AG09309 (cell line): ENCODE data around the gene AOPEP.

Experiments used
- DNase-seq: peaks from one replicate; pipeline ENCODE4 v3.0.0-alpha.2; 2010; ENCODE audit warnings: low read depth
- H3K4me3 ChIP-seq: 2 replicates; pipeline ENCODE4 v1.5.1; 2011; ENCODE audit warnings: mild to moderate bottlenecking, low read depth, low read length, moderate library complexity; ENCODE audit not compliant: control insufficient read depth
- TF ChIP-seq, protein P1 (sequence below): IDR thresholded peaks from 2 replicates; pipeline ENCODE4 v1.5.1; 2011; ENCODE audit warnings: mild to moderate bottlenecking, low read depth, low read length, inconsistent platforms; ENCODE audit not compliant: insufficient read depth, control insufficient read depth; ENCODE audit errors: missing control alignments

Gene AOPEP

DNA sequence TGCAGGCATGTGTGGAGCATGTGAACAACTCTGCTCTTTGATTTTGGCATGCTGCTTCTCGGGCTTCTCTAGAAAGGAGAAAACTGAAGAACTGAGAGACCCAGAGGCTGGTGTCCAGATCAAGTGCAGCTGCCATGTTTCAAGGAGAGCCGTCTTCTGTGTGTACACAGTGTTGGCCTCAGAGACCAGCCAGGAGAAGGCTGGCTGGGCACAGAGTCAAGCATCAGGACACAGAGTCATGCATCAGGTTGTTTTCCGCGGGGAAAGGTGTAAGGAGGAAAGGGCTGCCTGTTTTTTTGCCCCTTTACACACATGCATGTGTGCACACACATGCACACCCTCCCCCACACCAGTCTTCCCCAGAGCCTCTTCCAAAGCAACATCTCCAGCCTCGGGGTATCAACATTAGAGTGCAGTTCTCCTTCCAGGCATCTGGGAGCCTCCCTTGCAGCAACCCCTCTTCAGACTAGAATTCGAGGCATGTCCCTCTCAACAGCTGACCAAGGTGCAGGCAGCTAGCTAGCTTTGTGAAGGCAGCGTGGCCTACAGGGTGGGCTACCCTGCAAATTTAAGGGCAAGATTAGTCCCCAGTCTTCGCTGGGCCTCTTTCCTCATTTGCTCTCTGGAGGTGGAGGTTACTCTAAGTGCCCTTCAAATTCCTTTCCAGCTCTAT lies 180.9 kb downstream of the AOPEP start:
- no peak for DNase-seq
- no peak overlapping the region for H3K4me3 ChIP-seq
- TF ChIP-seq, protein P1, sequence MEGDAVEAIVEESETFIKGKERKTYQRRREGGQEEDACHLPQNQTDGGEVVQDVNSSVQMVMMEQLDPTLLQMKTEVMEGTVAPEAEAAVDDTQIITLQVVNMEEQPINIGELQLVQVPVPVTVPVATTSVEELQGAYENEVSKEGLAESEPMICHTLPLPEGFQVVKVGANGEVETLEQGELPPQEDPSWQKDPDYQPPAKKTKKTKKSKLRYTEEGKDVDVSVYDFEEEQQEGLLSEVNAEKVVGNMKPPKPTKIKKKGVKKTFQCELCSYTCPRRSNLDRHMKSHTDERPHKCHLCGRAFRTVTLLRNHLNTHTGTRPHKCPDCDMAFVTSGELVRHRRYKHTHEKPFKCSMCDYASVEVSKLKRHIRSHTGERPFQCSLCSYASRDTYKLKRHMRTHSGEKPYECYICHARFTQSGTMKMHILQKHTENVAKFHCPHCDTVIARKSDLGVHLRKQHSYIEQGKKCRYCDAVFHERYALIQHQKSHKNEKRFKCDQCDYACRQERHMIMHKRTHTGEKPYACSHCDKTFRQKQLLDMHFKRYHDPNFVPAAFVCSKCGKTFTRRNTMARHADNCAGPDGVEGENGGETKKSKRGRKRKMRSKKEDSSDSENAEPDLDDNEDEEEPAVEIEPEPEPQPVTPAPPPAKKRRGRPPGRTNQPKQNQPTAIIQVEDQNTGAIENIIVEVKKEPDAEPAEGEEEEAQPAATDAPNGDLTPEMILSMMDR, result no peak

DNA sequence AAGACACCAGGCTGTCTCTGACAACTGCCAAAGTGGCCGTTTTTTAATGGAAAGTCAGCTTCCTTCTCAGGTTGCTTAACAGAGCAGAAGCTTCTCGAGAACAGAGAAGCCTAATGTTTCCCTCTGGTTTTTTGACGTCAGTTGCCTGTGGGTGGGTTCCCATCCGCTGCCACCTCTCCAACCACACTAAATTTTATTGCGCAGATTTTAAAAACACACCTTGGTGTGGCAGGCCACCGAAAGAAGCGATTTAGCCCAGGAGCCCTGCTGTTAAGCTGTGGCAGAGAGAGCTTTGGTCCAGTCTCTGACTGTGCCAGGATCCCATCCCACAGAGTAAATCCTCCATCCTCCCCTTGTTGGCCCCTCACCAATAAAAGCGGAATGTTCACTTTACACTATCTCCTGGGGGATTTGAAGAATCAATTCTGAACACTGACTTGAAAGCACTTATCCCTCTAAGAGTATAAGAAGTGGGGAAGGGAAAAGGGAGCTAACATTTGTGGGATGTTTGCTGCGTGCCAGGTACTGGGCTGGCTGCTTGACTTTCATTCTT lies 181.6 kb downstream of the AOPEP start:
- DNase-seq, result no peak
- TF ChIP-seq, protein P1, result no peak
- H3K4me3 ChIP-seq, result no peak overlapping the region

DNA sequence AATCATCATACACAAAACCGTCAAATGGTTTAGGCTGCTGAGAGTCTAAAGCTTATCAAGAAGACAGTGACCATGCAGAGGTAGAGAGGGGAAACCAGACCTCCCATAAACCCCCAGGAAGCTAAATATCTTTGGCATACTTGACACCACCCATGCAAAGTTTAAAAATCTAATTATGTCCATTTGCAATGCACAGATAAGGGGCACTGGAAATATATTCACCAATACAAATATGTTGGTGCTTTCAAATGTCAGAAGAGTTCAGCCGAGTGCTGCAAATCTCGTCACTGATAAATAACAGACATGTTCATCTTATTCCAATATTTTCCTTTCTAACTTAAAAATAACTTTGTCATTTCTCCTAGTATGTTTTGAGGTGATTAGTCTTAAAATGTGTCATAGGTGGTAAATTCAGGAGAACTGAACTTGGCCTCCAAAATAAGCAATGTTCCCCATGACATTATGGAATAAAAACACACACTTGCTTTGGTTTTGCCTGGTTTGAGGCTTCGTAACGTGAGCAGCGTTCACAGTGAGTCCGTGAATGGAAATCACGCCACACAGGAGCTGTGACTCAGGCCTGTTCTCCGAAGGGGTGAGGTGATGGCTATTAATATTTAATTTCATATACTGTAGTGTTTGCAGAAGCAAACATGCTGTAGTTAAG lies 182.2 kb downstream of the AOPEP start:
- no peak for DNase-seq
- no peak overlapping the region for H3K4me3 ChIP-seq
- TF ChIP-seq, protein P1, result no peak

DNA sequence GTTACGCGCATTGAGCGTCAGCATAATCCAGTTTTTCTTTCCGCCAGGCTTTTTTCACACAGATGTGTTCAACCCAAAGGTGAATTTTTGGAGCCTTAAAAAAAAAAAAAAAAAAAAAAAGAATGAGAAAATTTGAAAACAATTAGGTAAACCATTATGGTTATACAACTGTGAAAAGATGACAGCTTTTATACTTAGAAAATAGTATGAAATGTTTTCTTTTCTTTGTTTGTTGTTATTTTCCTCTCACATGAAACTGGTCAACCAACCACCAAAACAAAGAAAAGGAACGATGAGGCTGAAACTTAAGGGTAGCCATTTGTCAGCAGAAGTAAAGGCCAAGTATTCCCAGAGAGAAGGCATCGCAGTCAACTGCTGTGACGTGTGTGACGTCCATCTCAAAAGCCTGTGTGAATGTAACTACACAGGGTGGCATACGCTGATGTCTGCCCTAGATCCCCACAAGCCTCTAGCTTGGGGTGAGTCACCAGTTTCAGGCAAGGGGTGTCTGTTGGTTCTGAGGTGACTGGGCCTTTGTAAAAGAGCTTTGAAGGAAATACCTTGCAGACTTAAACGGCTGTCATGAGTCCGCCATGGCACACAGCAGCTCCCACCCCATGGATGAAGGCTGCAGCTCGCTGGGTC lies 182.9 kb downstream of the AOPEP start:
- DNase-seq, result no peak
- no peak overlapping the region for H3K4me3 ChIP-seq
- TF ChIP-seq, protein P1, result no peak

DNA sequence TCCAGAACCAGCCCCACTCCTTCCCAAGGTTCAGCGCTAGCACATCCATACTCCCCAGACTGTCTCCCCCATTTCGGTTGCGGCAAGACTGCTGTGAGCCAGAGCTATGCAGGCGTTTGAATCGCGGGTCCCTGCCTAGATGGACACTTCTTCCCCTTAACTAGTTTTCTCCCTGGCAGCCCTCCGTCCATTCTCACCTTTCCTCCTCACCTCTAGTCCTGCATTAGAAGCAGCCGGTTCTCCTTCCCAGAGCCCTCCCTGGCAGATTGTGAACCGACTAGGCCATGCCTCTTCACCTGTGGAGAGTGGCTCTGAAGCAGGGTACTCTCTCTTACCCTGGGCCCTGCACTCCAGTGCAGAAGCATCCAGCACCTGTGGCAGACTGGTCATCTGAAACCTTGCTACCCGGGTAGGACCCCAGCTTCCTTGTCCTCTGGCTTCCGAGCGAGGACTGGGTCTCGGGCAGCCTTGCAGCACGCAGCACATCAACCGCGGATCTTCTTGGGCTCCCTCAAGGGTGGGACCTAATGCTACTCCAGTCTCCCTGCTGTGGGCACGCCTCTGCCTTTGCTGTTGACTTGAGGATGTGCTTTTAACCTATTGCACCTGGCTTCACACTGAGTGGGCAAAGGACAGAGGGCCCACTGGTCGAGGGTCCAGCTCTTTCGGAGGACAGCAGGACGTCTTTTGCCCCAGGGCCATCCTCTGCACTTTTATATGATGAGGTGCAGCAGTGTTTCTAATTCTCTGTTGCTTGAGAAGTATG lies 183.6 kb downstream of the AOPEP start:
- H3K4me3 ChIP-seq, result no peak overlapping the region
- no peak for DNase-seq
- TF ChIP-seq, protein P1, result no peak

DNA sequence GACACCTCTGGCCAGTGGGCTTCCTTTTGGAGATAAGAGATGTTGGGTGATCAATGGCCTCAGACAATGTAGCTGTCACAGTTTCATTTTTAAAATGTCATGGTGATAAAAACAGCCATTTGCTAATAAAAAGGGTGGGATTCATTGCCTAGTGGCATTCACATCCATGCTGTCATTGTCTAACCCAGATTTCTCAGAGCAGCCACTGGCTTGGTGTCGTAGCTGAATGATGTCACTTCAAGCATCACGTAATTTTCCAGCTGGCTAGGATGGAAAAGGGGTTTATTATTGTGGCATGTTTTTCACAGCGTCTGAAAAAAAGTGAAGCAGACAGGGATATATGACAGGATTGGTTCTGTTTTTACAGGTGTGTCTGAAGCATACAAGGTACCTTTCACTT lies 184.7 kb downstream of the AOPEP start:
- H3K4me3 ChIP-seq, result no peak overlapping the region
- TF ChIP-seq, protein P1, result no peak
- no peak for DNase-seq
